GM12892 (cell line): ENCODE measurements around the gene CCDC127.

Source experiments
- POLR2A ChIP-seq: IDR thresholded peaks from 2 replicates; pipeline ENCODE4 v1.6.1; 2011; ENCODE audit warnings: low read depth, low read length, control low read depth
- POLR2AphosphoS5 ChIP-seq: IDR thresholded peaks from 2 replicates; pipeline ENCODE4 v1.6.1; 2011; ENCODE audit warnings: low read depth, low read length, control low read depth
- TAF1 ChIP-seq: IDR thresholded peaks from 2 replicates; pipeline ENCODE4 v1.6.1; 2011; ENCODE audit warnings: low read depth, mild to moderate bottlenecking, control low read depth, low read length, borderline replicate concordance

- TF ChIP-seq POLR2A (no peak), POLR2AphosphoS5 (no peak), TAF1 (no peak)
Observed at GRCh38 chr5:191036-191948, 26.7 kb downstream of the CCDC127 start, which contains the start of gene LRRC14B.
